ENCODE results near the gene ACR. TPM values are rescaled to one million over a fixed set of nuclear protein-coding genes. Genes with fewer than 3 reads are reported as not detected.
A peak's percentile ranks its signal among the peaks of the same experiment; 100 is the strongest.
"Not testable (repeated sequence)": the region's sequence is repeated elsewhere in the genome, so short reads cannot be mapped to it uniquely, and the experiment has no call there.

Gene ACR
- total RNA-seq, 1 donor from 2014 or later, result not detected

DNA sequence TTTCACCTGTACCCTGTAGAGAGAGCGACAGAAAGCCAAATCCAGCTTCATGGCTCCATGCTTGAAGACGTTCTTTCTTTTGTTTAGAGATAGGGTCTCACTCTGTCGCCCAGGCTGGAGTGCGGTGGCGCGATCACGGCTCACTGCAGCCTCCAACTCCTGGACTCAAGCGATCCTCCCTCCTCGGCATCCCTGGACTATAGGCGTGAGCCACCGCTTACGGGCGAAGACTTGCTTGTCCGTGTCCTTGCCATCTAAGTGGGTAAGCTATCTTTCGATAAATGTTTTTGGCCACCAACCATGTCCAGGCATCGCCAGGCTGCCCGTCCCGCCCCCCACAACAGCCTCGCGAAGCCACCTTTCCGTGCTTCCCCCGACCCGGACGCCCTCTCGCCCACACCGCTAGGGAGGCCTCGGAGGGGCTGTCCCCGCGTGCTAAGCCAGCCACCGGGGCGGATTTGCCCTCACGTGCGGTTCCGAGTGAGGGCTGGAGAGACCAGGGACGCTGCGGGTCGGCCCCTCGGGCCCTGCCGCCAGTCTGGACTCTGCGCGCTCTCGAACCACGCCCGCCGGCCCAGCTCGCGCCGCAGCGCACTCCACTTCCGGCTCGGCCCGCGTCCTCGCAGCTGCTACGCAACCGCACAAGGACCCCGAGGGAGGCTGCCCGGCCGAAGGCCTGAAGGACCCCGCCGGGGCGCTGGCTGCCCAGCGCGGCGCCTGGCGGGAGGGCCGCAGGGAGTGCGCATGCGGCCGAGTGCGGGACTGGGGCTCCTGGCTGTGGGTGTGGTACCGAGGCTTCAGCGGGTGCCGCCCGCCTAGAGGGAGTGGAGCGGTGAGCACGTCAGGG lies 45.3 kb downstream of the ACR start, which contains the start of gene RABL2B:
RABL2B (minus strand) TSS at position 604 of the 847 bp plus-strand sequence. CDS start 1,342 bp downstream, outside the sequence.
- not testable (repeated sequence) for H3K27me3 Mint-ChIP-seq (ENCODE audit: low read depth, unreplicated experiment); H3K27me3 ChIP-seq (ENCODE audit: insufficient read depth, low read length); H3K36me3 ChIP-seq (ENCODE audit: insufficient read depth, low read length); H3K79me2 ChIP-seq (ENCODE audit: insufficient read depth, low read length); H3K4me1 Mint-ChIP-seq (ENCODE audit: low read depth, unreplicated experiment); H3K9me3 Mint-ChIP-seq (ENCODE audit: unreplicated experiment); H3K9me3 ChIP-seq (ENCODE audit: insufficient read depth, low read depth, low read length); H3K4me1 ChIP-seq (ENCODE audit: insufficient read depth, low read length); H4K20me1 ChIP-seq (ENCODE audit: insufficient read depth, low read length); H3K36me3 Mint-ChIP-seq (ENCODE audit: low read depth, unreplicated experiment); FAIRE-seq; H2AFZ ChIP-seq (ENCODE audit: low read depth, low read length)
- H3K9ac ChIP-seq (ENCODE audit: low read length), result peak within 1 kb of the TSS; percentile 74
- H3K4me3 ChIP-seq (ENCODE audit: insufficient read depth, low read depth, low read length), result peak within 1 kb of the TSS; percentile 61
- Mint-ChIP-seq H3K27ac (ENCODE audit: unreplicated experiment) (peak within 1 kb of the TSS; percentile 72), H3K4me3 (ENCODE audit: unreplicated experiment) (peak within 1 kb of the TSS; percentile 87)
- DNase-seq (ENCODE audit: low read depth), result peak; percentile 68
- peak within 1 kb of the TSS; percentile 82 for H3K4me2 ChIP-seq (ENCODE audit: low read length)
- peak within 1 kb of the TSS; percentile 19 for H3K27ac ChIP-seq (ENCODE audit: low read depth, low read length)

DNA sequence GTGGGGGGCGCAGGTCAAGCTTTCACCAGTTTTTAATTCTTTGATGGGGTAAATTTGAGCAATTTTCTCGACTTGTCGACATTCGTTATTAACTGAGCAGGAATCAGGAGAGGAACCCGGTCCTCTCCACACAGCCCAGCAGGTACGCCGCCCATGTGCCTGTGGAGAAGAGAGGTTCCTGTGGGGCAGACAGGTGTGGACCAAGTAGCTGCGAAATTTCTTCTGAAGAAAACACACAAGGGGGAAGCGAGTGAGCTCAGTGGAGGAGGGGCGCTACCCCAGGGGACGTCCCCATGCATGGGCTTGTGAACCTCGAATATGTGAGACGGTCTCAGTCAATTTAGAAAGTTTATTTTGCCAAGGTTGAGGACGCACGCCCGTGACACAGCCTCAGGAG lies 45.9 kb downstream of the ACR start:
- not testable (repeated sequence) for H3K36me3 Mint-ChIP-seq (ENCODE audit: low read depth, unreplicated experiment); H3K27ac ChIP-seq (ENCODE audit: low read depth, low read length); H3K9me3 Mint-ChIP-seq (ENCODE audit: unreplicated experiment); DNase-seq (ENCODE audit: low read depth); H3K4me1 Mint-ChIP-seq (ENCODE audit: low read depth, unreplicated experiment); H4K20me1 ChIP-seq (ENCODE audit: insufficient read depth, low read length); H3K79me2 ChIP-seq (ENCODE audit: insufficient read depth, low read length); H3K36me3 ChIP-seq (ENCODE audit: insufficient read depth, low read length); FAIRE-seq; H3K9me3 ChIP-seq (ENCODE audit: insufficient read depth, low read depth, low read length); H3K27me3 Mint-ChIP-seq (ENCODE audit: low read depth, unreplicated experiment); H3K27me3 ChIP-seq (ENCODE audit: insufficient read depth, low read length); H3K4me1 ChIP-seq (ENCODE audit: insufficient read depth, low read length); H2AFZ ChIP-seq (ENCODE audit: low read depth, low read length)
- peak overlapping the region; percentile 72 for H3K27ac Mint-ChIP-seq (ENCODE audit: unreplicated experiment)
- H3K4me3 Mint-ChIP-seq (ENCODE audit: unreplicated experiment), result peak overlapping the region; percentile 87
- H3K9ac ChIP-seq (ENCODE audit: low read length), result peak overlapping the region; percentile 74
- H3K4me2 ChIP-seq (ENCODE audit: low read length), result peak overlapping the region; percentile 82
- H3K4me3 ChIP-seq (ENCODE audit: insufficient read depth, low read depth, low read length), result peak overlapping the region; percentile 46

DNA sequence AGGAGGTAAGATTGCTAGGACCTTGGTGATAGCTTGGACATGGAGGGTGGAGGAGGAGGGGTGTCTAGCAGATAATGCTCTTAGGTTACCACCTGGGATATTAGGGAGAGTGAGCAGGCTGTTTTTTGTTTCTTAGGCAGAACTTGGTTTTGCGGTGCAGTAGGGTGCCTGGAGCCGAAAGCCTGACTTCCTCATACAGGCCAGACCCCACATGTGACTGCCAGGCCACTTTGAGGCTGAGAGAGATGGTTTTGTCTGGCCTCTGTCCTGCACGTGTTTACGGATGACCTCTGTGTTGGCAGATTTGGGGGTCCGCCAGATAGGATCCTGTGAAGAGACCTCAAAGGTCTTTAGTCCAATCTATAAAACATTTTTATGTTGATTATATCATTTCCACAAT lies 47.3 kb downstream of the ACR start:
- H3K4me1 ChIP-seq (ENCODE audit: insufficient read depth, low read length); H3K4me1 Mint-ChIP-seq (ENCODE audit: low read depth, unreplicated experiment); H3K36me3 Mint-ChIP-seq (ENCODE audit: low read depth, unreplicated experiment); H3K9ac ChIP-seq (ENCODE audit: low read length); H2AFZ ChIP-seq (ENCODE audit: low read depth, low read length); H3K9me3 ChIP-seq (ENCODE audit: insufficient read depth, low read depth, low read length); H4K20me1 ChIP-seq (ENCODE audit: insufficient read depth, low read length); H3K79me2 ChIP-seq (ENCODE audit: insufficient read depth, low read length); H3K27ac ChIP-seq (ENCODE audit: low read depth, low read length); H3K27me3 ChIP-seq (ENCODE audit: insufficient read depth, low read length); DNase-seq (ENCODE audit: low read depth); H3K4me2 ChIP-seq (ENCODE audit: low read length); FAIRE-seq; H3K36me3 ChIP-seq (ENCODE audit: insufficient read depth, low read length); H3K27ac Mint-ChIP-seq (ENCODE audit: unreplicated experiment); H3K9me3 Mint-ChIP-seq (ENCODE audit: unreplicated experiment); H3K4me3 ChIP-seq (ENCODE audit: insufficient read depth, low read depth, low read length); H3K27me3 Mint-ChIP-seq (ENCODE audit: low read depth, unreplicated experiment): not testable (repeated sequence)
- peak overlapping the region; percentile 68 for H3K4me3 Mint-ChIP-seq (ENCODE audit: unreplicated experiment)

DNA sequence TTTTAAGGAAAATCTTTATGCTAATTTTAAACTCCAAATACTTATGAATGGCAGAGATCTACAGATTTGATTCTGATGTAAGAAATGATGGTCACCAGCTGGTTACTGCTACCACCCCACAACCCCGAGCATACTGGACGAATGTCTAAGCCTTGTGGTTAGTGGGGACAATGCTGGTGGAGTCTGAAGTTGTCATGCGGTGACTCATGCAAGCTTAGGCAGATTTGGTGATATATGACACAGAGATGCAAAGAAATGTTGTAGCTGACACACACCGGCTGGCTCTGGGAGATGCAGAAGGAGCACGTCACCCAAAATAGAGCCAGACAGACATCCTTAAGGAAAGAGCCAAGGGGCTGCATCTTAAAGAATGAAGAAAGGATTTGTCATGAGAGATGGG lies 48.9 kb downstream of the ACR start:
- not testable (repeated sequence) for H3K9me3 ChIP-seq (ENCODE audit: insufficient read depth, low read depth, low read length); H4K20me1 ChIP-seq (ENCODE audit: insufficient read depth, low read length); H3K79me2 ChIP-seq (ENCODE audit: insufficient read depth, low read length); H3K27ac Mint-ChIP-seq (ENCODE audit: unreplicated experiment); H3K27ac ChIP-seq (ENCODE audit: low read depth, low read length); DNase-seq (ENCODE audit: low read depth); H2AFZ ChIP-seq (ENCODE audit: low read depth, low read length); H3K9ac ChIP-seq (ENCODE audit: low read length); H3K4me1 ChIP-seq (ENCODE audit: insufficient read depth, low read length); H3K27me3 Mint-ChIP-seq (ENCODE audit: low read depth, unreplicated experiment); H3K36me3 ChIP-seq (ENCODE audit: insufficient read depth, low read length); H3K4me3 Mint-ChIP-seq (ENCODE audit: unreplicated experiment); H3K4me1 Mint-ChIP-seq (ENCODE audit: low read depth, unreplicated experiment); H3K36me3 Mint-ChIP-seq (ENCODE audit: low read depth, unreplicated experiment); H3K4me2 ChIP-seq (ENCODE audit: low read length); H3K4me3 ChIP-seq (ENCODE audit: insufficient read depth, low read depth, low read length); H3K27me3 ChIP-seq (ENCODE audit: insufficient read depth, low read length); H3K9me3 Mint-ChIP-seq (ENCODE audit: unreplicated experiment); FAIRE-seq

Other genes with a start within 250 kb of the ACR start
- 93.2 and 111 TPM in 2 replicates for gene LMF2, start 230.5 kb upstream of the ACR start, total RNA-seq
- gene NCAPH2, start 230.0 kb upstream of the ACR start, total RNA-seq, result 25.6 and 27.2 TPM in 2 replicates
- gene SCO2, start 212.6 kb upstream of the ACR start, total RNA-seq, result 1.8 and 5.5 TPM in 2 replicates
- 3.3 and 3.7 TPM in 2 replicates for gene TYMP, start 208.2 kb upstream of the ACR start, total RNA-seq
- 0.32 and 1.9 TPM in 2 replicates for gene KLHDC7B, start 192.3 kb upstream of the ACR start, total RNA-seq
- gene SYCE3, start 175.3 kb upstream of the ACR start, total RNA-seq, result not detected in 2 replicates
- gene CPT1B, start 159.8 kb upstream of the ACR start, total RNA-seq, result 26.0 and 32.7 TPM in 2 replicates
- 36.1 and 40.7 TPM in 2 replicates for gene CHKB, start 155.4 kb upstream of the ACR start, total RNA-seq
- gene MAPK8IP2, start 137.4 kb upstream of the ACR start, total RNA-seq, result 4.7 and 5.9 TPM in 2 replicates
- 25.5 and 34.7 TPM in 2 replicates for gene ARSA, start 110.1 kb upstream of the ACR start, total RNA-seq
- gene SHANK3, start 65.4 kb upstream of the ACR start, total RNA-seq, result 10.1 and 10.6 TPM in 2 replicates
- 26.6 and 27.5 TPM in 2 replicates for gene RABL2B, start 45.4 kb downstream of the ACR start, total RNA-seq